GM12864 (cell line): ENCODE measurements around the gene ASTE1.
"Not testable (repeated sequence)": the region's sequence is repeated elsewhere in the genome, so short reads cannot be mapped to it uniquely, and the experiment has no call there.

ENCODE experiments used
- DNase-seq: peaks from one replicate; pipeline ENCODE4 v3.0.0-alpha.2; 2011; ENCODE audit warnings: low read depth
- H3K4me3 ChIP-seq: 2 replicates; pipeline ENCODE4 v1.5.1; 2011; ENCODE audit warnings: mild to moderate bottlenecking, low read depth, low read length, control low read depth
- TF ChIP-seq, protein P1 (sequence below): IDR thresholded peaks from 2 replicates; pipeline ENCODE4 v1.5.1; 2011; ENCODE audit warnings: low read depth, mild to moderate bottlenecking, moderate library complexity, low read length, control low read depth, inconsistent platforms; ENCODE audit errors: missing control alignments

Gene ASTE1

DNA sequence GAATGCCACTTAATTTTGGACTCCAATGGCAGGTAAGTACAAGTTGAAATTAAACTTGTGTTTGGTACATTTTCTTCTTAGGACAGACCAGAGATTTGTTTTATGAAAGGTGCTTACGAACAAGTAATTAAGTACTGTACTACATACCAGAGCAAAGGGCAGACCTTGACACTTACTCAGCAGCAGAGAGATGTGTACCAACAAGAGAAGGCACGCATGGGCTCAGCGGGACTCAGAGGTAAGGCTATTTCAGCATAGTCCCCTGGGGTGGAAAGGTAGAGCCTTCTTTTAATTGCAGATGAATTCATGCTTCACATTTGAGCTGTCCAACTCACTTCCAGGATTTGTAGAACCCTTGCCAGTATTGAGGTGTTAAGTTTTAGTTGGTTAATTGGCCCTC is 51.4 kb downstream of the ASTE1 start:
- TF ChIP-seq, protein P1, sequence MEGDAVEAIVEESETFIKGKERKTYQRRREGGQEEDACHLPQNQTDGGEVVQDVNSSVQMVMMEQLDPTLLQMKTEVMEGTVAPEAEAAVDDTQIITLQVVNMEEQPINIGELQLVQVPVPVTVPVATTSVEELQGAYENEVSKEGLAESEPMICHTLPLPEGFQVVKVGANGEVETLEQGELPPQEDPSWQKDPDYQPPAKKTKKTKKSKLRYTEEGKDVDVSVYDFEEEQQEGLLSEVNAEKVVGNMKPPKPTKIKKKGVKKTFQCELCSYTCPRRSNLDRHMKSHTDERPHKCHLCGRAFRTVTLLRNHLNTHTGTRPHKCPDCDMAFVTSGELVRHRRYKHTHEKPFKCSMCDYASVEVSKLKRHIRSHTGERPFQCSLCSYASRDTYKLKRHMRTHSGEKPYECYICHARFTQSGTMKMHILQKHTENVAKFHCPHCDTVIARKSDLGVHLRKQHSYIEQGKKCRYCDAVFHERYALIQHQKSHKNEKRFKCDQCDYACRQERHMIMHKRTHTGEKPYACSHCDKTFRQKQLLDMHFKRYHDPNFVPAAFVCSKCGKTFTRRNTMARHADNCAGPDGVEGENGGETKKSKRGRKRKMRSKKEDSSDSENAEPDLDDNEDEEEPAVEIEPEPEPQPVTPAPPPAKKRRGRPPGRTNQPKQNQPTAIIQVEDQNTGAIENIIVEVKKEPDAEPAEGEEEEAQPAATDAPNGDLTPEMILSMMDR, result no peak
- no peak overlapping the region for H3K4me3 ChIP-seq
- no peak for DNase-seq

DNA sequence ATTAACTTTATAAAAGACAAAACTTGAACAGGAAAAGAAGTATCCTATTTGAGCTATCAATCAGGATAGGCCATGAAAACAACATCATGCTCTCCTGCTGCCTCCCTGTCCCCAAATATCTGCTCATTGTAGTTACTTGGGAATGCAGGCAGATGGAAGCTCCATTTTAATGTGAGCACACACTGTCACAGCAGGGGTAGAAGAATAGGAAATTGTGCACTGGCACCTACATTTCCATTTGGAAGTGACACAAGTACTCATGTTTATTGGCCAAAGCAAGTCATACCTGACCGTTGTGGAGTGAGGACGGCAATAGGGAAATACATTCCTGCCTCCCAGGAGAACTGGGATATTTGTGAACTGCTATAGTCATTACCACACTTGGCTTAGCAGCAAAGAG is 52.4 kb downstream of the ASTE1 start:
- TF ChIP-seq, protein P1, result no peak
- no peak for DNase-seq
- H3K4me3 ChIP-seq, result no peak overlapping the region

DNA sequence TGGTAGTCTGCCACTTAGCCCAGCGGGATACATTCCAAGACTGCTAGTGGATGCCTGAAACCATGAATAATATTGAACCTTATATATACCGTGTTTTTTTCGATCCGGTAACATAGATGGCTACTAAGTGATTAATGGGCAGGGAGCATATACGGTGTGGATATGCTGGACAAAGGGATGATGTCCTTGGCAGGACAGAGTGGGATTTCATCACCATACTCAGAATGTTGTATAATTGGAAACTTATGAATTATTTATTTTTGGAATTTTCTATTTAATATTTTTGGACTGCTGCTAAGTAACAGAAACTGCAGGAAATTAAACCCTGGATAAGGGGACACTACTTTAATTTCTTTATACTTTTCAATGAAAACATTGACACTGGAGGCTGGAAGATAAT is 53.2 kb downstream of the ASTE1 start:
- H3K4me3 ChIP-seq, result no peak overlapping the region
- TF ChIP-seq, protein P1, result no peak
- no peak for DNase-seq

DNA sequence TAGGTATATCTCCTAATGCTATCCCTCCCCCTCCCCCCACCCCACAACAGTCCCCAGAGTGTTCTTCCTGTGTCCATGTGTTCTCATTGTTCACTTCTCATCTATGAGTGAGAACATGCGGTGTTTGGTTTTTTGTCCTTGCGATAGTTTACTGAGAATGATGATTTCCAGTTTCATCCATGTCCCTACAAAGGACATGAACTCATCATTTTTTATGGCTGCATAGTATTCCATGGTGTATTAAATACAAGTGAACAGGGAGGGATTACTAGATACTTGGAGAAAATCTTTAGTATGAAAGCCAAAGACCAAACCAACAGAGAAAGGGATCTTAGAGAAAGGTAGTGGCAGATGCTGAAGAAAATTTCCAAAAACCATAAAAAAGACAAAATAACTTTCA is 54.0 kb downstream of the ASTE1 start:
- not testable (repeated sequence) for DNase-seq, H3K4me3 ChIP-seq

DNA sequence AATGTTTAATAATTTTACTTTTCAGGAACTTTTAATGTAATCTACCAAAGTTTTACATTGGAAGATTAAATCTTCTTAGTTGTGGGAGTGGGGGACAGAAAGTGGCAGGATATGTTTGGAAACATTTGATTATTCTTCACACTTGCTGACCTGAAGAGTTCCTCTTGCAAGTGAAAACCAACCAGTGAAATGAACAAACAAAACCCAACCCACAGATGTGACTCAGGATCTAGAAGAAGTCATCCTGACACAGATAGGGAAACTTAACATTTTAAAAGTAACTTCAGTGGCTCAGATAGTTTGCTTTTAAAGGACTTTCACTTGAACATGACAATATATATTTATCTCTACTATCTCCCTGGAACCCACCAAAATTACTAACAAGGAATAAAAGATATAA is 55.4 kb downstream of the ASTE1 start:
- DNase-seq, result no peak
- TF ChIP-seq, protein P1, result no peak
- no peak overlapping the region for H3K4me3 ChIP-seq

DNA sequence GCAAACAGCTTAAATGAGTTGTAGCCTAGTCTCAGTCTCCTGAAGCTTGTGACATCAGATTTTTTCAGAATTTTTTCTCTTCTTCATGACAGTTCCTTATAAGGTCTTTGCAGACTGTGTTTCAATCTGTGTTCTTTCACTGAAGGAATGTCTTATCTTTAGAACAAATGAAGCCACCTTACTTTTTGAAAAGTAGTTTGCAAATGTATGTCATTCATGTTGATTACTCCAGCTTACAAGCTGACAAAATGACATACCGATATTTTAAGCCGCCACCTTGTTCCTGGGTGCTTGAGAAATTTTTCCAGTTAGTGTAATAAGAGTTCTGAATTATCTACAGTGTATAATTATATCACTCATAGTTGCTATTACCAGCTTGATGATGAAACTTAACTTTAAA is 57.0 kb downstream of the ASTE1 start:
- H3K4me3 ChIP-seq, result no peak overlapping the region
- no peak for DNase-seq
- TF ChIP-seq, protein P1, result no peak

DNA sequence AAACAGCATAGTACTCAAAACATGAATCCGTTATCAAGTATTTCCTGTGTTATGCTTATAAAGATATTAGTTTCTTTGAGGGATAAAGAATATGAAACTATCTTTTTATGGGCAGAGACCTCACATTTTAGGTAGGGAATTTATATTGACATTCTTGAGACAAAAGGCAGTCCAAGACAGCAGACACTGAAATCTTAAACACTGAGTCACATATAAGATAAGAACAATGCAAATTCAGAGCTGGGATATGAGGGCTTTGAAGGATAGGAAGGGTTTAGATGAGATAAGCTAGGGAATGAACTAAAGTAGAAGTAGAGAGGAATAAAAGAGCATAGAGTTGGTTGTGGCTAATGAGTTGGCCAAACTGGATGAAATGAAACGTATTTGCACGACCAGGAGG is 58.4 kb downstream of the ASTE1 start:
- DNase-seq, result no peak
- TF ChIP-seq, protein P1, result no peak
- no peak overlapping the region for H3K4me3 ChIP-seq

DNA sequence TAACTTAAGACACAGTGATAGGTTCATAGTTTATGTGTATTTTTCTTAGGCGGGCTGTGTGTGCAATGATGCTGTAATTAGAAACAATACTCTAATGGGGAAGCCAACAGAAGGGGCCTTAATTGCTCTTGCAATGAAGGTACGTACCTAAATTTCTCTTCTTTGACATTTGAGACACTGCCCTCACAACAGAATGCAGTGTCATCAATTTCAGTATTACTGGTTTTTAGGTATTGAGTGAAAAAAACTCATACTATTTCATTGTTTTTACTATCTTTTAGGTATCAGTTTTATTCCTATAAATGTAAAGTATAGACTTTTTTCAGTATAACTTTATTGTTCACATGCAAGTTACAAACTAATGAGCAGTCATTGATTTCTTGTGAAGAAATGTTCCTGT is 59.3 kb downstream of the ASTE1 start:
- no peak overlapping the region for H3K4me3 ChIP-seq
- DNase-seq, result no peak
- TF ChIP-seq, protein P1, result no peak
